ENCODE measurements around the gene ABHD16A. TPM values are rescaled to one million over a fixed set of nuclear protein-coding genes. Genes with fewer than 3 reads are reported as not detected.

ABHD16A gene
- total and polyA plus RNA-seq, 2 of the 13 experiments (the other 11 are each of a cell fraction or from before 2014, with no cell fraction given) = 43.5 to 45.4 TPM

DNA sequence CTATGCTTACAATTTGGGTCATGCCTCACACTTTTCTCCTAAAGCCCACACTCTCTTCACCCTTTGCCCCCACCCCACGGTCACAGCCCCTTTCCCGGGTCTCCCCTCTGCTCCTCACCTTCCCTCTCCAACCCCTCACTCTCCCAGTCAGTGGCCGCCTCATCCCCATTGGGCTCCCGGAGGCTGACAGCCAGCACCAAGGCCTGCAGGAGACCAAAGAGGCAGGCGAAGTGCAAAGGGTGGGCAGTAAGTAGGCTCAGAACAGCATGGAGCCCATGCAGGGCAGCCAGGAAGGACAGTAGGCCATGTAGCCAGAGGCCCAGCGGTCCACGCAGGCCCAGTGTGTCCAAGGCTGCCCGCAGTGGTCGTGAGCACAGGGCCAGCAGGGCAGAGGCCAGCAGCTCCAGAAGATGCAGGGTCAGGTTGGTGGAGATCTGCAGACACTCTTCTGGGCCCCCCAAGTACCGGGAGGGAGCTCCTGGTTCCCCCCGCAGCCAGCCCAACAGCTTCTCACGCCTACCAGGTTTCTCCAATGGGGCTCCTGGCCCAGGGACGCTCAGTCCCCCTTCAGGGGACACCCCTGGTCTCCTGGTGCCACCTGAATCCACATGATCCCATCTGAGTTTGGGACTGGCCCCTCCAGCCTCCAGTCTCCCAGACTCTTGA is 44.0 kb downstream of the ABHD16A start (continued):
- no peak for TF ChIP-seq ZFP36L2 (CRISPR knock-in tag; IDR thresholded peaks at IDR 0.05)
- peak; percentile 75 for TF ChIP-seq ZNF772 (CRISPR knock-in tag; IDR thresholded peaks at IDR 0.05)
- TF ChIP-seq, protein P1, sequence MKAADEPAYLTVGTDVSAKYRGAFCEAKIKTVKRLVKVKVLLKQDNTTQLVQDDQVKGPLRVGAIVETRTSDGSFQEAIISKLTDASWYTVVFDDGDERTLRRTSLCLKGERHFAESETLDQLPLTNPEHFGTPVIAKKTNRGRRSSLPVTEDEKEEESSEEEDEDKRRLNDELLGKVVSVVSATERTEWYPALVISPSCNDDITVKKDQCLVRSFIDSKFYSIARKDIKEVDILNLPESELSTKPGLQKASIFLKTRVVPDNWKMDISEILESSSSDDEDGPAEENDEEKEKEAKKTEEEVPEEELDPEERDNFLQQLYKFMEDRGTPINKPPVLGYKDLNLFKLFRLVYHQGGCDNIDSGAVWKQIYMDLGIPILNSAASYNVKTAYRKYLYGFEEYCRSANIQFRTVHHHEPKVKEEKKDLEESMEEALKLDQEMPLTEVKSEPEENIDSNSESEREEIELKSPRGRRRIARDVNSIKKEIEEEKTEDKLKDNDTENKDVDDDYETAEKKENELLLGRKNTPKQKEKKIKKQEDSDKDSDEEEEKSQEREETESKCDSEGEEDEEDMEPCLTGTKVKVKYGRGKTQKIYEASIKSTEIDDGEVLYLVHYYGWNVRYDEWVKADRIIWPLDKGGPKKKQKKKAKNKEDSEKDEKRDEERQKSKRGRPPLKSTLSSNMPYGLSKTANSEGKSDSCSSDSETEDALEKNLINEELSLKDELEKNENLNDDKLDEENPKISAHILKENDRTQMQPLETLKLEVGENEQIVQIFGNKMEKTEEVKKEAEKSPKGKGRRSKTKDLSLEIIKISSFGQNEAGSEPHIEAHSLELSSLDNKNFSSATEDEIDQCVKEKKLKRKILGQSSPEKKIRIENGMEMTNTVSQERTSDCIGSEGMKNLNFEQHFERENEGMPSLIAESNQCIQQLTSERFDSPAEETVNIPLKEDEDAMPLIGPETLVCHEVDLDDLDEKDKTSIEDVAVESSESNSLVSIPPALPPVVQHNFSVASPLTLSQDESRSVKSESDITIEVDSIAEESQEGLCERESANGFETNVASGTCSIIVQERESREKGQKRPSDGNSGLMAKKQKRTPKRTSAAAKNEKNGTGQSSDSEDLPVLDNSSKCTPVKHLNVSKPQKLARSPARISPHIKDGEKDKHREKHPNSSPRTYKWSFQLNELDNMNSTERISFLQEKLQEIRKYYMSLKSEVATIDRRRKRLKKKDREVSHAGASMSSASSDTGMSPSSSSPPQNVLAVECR (CRISPR knock-in tag; IDR thresholded peaks at IDR 0.05; ENCODE audit: borderline replicate concordance) = peak; percentile 21; the same call in 1 of the 2 replicates
- TF ChIP-seq ZNF768 (CRISPR knock-in tag; IDR thresholded peaks at IDR 0.05) = peak; percentile 44; the same call in 1 of the 2 replicates
- TF ChIP-seq, protein P2, sequence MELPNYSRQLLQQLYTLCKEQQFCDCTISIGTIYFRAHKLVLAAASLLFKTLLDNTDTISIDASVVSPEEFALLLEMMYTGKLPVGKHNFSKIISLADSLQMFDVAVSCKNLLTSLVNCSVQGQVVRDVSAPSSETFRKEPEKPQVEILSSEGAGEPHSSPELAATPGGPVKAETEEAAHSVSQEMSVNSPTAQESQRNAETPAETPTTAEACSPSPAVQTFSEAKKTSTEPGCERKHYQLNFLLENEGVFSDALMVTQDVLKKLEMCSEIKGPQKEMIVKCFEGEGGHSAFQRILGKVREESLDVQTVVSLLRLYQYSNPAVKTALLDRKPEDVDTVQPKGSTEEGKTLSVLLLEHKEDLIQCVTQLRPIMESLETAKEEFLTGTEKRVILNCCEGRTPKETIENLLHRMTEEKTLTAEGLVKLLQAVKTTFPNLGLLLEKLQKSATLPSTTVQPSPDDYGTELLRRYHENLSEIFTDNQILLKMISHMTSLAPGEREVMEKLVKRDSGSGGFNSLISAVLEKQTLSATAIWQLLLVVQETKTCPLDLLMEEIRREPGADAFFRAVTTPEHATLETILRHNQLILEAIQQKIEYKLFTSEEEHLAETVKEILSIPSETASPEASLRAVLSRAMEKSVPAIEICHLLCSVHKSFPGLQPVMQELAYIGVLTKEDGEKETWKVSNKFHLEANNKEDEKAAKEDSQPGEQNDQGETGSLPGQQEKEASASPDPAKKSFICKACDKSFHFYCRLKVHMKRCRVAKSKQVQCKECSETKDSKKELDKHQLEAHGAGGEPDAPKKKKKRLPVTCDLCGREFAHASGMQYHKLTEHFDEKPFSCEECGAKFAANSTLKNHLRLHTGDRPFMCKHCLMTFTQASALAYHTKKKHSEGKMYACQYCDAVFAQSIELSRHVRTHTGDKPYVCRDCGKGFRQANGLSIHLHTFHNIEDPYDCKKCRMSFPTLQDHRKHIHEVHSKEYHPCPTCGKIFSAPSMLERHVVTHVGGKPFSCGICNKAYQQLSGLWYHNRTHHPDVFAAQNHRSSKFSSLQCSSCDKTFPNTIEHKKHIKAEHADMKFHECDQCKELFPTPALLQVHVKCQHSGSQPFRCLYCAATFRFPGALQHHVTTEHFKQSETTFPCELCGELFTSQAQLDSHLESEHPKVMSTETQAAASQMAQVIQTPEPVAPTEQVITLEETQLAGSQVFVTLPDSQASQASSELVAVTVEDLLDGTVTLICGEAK (IDR thresholded peaks at IDR 0.05) = no peak
- TF ChIP-seq, protein P2 (CRISPR knock-in tag; IDR thresholded peaks at IDR 0.05) = no peak
- TF ChIP-seq AGO1 (IDR thresholded peaks at IDR 0.05; ENCODE audit: low read depth, low read length, poor library complexity, severe bottlenecking) = peak; percentile 92
- no peak for TF ChIP-seq TAF15 (IDR thresholded peaks at IDR 0.05; ENCODE audit: low read depth, low read length, poor library complexity, severe bottlenecking)
- no peak for TF ChIP-seq CC2D1A (CRISPR knock-in tag; IDR thresholded peaks at IDR 0.05)
- TF ChIP-seq, protein P3, sequence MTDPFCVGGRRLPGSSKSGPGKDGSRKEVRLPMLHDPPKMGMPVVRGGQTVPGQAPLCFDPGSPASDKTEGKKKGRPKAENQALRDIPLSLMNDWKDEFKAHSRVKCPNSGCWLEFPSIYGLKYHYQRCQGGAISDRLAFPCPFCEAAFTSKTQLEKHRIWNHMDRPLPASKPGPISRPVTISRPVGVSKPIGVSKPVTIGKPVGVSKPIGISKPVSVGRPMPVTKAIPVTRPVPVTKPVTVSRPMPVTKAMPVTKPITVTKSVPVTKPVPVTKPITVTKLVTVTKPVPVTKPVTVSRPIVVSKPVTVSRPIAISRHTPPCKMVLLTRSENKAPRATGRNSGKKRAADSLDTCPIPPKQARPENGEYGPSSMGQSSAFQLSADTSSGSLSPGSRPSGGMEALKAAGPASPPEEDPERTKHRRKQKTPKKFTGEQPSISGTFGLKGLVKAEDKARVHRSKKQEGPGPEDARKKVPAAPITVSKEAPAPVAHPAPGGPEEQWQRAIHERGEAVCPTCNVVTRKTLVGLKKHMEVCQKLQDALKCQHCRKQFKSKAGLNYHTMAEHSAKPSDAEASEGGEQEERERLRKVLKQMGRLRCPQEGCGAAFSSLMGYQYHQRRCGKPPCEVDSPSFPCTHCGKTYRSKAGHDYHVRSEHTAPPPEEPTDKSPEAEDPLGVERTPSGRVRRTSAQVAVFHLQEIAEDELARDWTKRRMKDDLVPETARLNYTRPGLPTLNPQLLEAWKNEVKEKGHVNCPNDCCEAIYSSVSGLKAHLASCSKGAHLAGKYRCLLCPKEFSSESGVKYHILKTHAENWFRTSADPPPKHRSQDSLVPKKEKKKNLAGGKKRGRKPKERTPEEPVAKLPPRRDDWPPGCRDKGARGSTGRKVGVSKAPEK (CRISPR knock-in tag; IDR thresholded peaks at IDR 0.05; ENCODE audit: borderline replicate concordance) = peak; percentile 31; the same call in 1 of the 2 replicates
- TF ChIP-seq FIP1L1 (IDR thresholded peaks at IDR 0.05; ENCODE audit: borderline replicate concordance, insufficient read depth, low read depth, low read length) = no peak
